Testis (tissue), 3 donors: ENCODE data around the gene LRMDA. TPM values are rescaled to one million over a fixed set of nuclear protein-coding genes. Genes with fewer than 3 reads are reported as not detected.

ENCODE experiments used
- DNase-seq: peaks from one replicate; pipeline ENCODE4 v3.0.0-alpha.2; 2019
- H3K27ac ChIP-seq, 2 donors: fragments of 200-600 bp; sonication (generic); one replicate each; pipeline ENCODE4 v1.5.1; 2019
- H3K27me3 ChIP-seq: fragments of 200-600 bp; sonication (generic); one replicate; pipeline ENCODE4 v1.5.1; 2019
- H3K36me3 ChIP-seq: fragments of 200-600 bp; sonication (generic); one replicate; pipeline ENCODE4 v1.5.1; 2017; ENCODE audit warnings: low read depth; ENCODE audit errors: missing control alignments
- H3K4me1 ChIP-seq: fragments of 200-600 bp; sonication (generic); one replicate; pipeline ENCODE4 v1.5.1; 2019
- H3K4me3 ChIP-seq, 2 donors: fragments of 200-600 bp; sonication (generic); one replicate each; pipeline ENCODE4 v1.5.1; 2017 to 2019
- H3K9me3 ChIP-seq: fragments of 200-600 bp; sonication (generic); one replicate; pipeline ENCODE4 v1.5.1; 2017
- POLR2A ChIP-seq: fragments of 450-650 bp; IDR thresholded peaks from one replicate; pipeline ENCODE4 v1.6.1; 2017; ENCODE audit warnings: antibody characterized with exemption, mild to moderate bottlenecking, moderate library complexity
- WGBS, 2 donors: methylation state at CpG; one replicate each; pipeline ENCODE4 v1.1.5; 2018; 5-methylcytosine and 5-hydroxymethylcytosine counted together
- intact Hi-C: fragments of 100-400 bp; cut with DNase I; formaldehyde crosslinking; loops from one replicate; pipeline ENCODE4 v1.15.1; 2023; ENCODE audit warnings: low total_unique reads
- polyA plus RNA-seq: library from polyadenylated mRNA; stranded (reverse); fragments of 350-450 nt; fragmentation: Illumina TruSeq; extraction: RNeasy Lipid Tissue Mini Kit (QIAGEN cat#74804); gene quantifications from one replicate; pipeline ENCODE4 v1.2.3, GENCODE V29; 2014; ENCODE audit warnings: low read depth, low replicate concordance; ENCODE audit not compliant: insufficient read depth
- total RNA-seq, 2 donors: library from RNA; depleted of rRNA; stranded (reverse); fragments of >200 nt; gene quantifications; one replicate each; pipeline ENCODE4 v1.2.3, GENCODE V29; 2016
- TF ChIP-seq, protein P1 (sequence below), 3 experiments: fragments of 450-650 bp in 2 of 3; fragments of 200-600 bp in 1 of 3; sonication (generic) in 1 of 3; IDR thresholded peaks; one replicate each; pipeline ENCODE4 v1.5.1; 2016 to 2019; ENCODE audit warnings: antibody characterized with exemption in 3 of 3, mild to moderate bottlenecking in 2 of 3, moderate library complexity in 1 of 3

Gene LRMDA
- total and polyA plus RNA-seq, 3 donors from 2014 or later = 7.6 to 13.8 (median 10.6) TPM

DNA sequence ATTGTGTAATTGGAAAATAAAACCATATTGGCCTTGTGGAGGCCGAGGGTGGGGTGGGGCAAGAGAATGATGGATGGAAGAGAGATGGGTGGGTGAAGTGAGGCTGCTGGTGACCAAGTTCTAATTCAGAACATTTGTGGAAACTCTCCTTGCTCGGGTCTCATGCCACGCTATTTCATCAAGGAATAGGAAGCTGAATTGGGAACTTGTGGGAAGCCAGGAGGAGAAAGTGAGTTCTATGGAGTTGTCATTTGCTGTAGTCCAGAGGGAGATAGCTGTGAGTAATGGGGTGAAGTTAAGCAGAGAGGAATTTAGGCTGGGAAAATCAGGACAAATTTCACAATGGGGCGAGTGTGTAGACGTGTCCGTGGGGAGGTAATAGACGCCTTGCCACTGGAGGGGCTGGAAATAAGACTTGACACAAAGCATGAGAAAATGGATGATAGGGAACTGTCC is 339.2 kb downstream of the LRMDA start:
- no peak for DNase-seq
- intact Hi-C loops = no loop called here
- Histone ChIP-seq H3K4me3 (no peak overlapping the region), H3K27ac (no peak overlapping the region), H3K36me3 (no peaks in the 10 kb centered on the region), H3K9me3 (no peaks in the 10 kb centered on the region), H3K27me3 (no peaks in the 10 kb centered on the region), H3K4me1 (no peaks in the 10 kb centered on the region)
- 87 to 89% methylated on average over 7 of the region's 7 CpGs for WGBS, 2 donors
- TF ChIP-seq POLR2A = no peak
- TF ChIP-seq, protein P1, sequence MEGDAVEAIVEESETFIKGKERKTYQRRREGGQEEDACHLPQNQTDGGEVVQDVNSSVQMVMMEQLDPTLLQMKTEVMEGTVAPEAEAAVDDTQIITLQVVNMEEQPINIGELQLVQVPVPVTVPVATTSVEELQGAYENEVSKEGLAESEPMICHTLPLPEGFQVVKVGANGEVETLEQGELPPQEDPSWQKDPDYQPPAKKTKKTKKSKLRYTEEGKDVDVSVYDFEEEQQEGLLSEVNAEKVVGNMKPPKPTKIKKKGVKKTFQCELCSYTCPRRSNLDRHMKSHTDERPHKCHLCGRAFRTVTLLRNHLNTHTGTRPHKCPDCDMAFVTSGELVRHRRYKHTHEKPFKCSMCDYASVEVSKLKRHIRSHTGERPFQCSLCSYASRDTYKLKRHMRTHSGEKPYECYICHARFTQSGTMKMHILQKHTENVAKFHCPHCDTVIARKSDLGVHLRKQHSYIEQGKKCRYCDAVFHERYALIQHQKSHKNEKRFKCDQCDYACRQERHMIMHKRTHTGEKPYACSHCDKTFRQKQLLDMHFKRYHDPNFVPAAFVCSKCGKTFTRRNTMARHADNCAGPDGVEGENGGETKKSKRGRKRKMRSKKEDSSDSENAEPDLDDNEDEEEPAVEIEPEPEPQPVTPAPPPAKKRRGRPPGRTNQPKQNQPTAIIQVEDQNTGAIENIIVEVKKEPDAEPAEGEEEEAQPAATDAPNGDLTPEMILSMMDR (IDR thresholded peaks at IDR 0.05) = no peak

DNA sequence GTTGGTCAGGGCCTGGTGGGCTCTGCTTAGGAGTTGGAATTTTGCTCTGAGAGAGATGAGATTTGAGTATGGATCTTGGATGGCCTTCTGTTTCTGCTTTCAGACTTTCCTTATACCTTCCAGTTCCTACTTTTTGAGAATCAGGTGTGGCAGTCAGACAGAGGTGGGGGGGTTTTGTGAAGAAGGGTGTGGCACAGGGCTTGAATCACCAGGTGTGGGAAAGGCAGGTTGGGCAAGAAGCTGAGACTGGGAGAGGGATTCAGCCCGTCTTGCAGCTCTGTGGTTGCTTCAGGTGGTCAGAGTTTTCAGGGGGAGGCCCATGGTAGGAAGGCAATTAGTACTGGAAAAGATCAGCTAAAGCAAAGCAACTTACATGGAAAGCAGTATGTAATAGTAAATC is 340.2 kb downstream of the LRMDA start:
- H3K4me1 ChIP-seq = no peaks in the 10 kb centered on the region
- H3K4me3 ChIP-seq = no peak overlapping the region
- intact Hi-C loops = no loop called here
- H3K27me3 ChIP-seq = no peaks in the 10 kb centered on the region
- no peaks in the 10 kb centered on the region for H3K9me3 ChIP-seq
- H3K27ac ChIP-seq = no peak overlapping the region
- no peak for DNase-seq
- WGBS, 2 donors = 81 to 85% methylated on average over 1 of the region's 1 CpG
- TF ChIP-seq, protein P1 (IDR thresholded peaks at IDR 0.05) = no peak
- no peak for TF ChIP-seq POLR2A
- no peaks in the 10 kb centered on the region for H3K36me3 ChIP-seq

DNA sequence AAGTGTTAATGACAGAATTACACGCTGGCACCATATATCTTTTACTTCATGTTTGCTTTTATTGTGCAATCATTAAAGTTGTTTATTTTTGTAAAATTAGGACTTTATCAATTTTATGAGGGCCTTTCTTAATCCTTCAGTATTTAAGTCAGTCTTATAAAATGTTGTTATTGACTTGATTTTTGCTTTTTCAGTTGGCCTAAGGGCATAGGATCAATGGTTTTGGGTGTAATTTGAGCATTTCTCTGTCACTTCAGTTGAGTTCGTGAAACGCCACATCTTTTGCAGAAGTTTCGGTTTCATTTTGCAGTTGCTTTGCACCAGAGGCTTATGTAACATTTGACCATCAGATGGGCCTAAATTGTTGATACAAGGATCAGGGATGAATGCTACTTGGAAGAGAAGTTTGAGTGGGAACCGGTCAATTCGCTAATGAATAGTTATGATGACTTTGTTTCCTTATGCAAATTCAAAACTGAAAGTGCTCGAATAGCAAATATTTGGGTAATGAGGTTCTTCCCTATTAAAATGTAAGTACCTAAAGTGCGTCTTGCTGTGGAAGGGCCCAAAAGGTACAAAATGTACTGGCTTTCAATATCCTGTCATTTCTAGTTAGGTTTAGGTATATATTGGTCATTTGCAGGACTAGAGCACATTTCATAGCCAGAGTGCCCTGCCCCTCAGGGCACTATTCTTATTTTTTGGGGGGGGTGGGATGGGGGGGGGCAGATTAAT is 340.9 kb downstream of the LRMDA start:
- Histone ChIP-seq H3K4me1 (no peaks in the 10 kb centered on the region), H3K27me3 (no peaks in the 10 kb centered on the region), H3K4me3 (peak overlapping the region; percentile 26 to 29), H3K36me3 (no peaks in the 10 kb centered on the region), H3K9me3 (no peaks in the 10 kb centered on the region), H3K27ac (peak overlapping the region in 1 of 2 donors; percentile 72)
- no peak for DNase-seq
- WGBS, 2 donors = 57 to 62% methylated on average over 8 of the region's 8 CpGs
- intact Hi-C loops = no loop called here
- TF ChIP-seq, protein P1 (IDR thresholded peaks at IDR 0.05) = no peak
- TF ChIP-seq POLR2A = no peak

DNA sequence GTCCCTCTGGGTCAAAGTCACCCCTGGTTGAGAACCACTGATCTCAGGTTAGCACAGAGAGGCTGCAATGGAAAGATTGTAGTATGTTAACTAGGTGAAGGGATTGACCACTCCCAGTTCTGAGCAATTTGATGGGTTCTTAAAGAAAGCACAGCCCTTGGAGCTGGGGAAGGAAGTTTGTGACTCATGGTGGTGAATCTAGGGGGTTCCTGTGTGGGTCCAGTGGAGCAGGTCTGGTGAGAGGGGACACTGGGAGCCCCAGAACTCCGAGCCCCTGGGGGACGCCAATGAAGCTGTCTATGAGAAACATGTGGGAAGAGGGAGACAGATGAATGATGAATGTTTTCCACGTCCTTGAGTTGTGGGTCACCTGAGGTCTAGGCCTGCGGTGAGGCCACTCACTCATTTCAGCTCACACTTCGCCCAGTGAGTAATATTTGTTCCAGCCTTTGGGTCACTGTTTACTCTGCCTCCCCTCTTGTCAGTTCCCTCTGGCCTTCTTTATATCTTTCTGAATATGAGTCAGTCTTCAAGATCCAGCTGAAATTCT is 341.9 kb downstream of the LRMDA start:
- intact Hi-C loops = no loop called here
- H3K27ac ChIP-seq = no peak overlapping the region
- DNase-seq = no peak

More for the DNA sequence above, 341.9 kb downstream of the LRMDA start:
- Histone ChIP-seq H3K4me1 (no peaks in the 10 kb centered on the region), H3K27me3 (no peaks in the 10 kb centered on the region), H3K4me3 (no peak overlapping the region), H3K36me3 (no peaks in the 10 kb centered on the region), H3K9me3 (no peaks in the 10 kb centered on the region)
- WGBS, 2 donors = 85 to 86% methylated on average over 5 of the region's 5 CpGs
- no peak for TF ChIP-seq POLR2A
- TF ChIP-seq, protein P1 (IDR thresholded peaks at IDR 0.05) = no peak
